ENCODE data around the gene MGRN1. TPM values are rescaled to one million over a fixed set of nuclear protein-coding genes. Genes with fewer than 3 reads are reported as not detected.

The MGRN1 gene
- total RNA-seq, 1 experiment from 2014 or later = 72.3 TPM

DNA sequence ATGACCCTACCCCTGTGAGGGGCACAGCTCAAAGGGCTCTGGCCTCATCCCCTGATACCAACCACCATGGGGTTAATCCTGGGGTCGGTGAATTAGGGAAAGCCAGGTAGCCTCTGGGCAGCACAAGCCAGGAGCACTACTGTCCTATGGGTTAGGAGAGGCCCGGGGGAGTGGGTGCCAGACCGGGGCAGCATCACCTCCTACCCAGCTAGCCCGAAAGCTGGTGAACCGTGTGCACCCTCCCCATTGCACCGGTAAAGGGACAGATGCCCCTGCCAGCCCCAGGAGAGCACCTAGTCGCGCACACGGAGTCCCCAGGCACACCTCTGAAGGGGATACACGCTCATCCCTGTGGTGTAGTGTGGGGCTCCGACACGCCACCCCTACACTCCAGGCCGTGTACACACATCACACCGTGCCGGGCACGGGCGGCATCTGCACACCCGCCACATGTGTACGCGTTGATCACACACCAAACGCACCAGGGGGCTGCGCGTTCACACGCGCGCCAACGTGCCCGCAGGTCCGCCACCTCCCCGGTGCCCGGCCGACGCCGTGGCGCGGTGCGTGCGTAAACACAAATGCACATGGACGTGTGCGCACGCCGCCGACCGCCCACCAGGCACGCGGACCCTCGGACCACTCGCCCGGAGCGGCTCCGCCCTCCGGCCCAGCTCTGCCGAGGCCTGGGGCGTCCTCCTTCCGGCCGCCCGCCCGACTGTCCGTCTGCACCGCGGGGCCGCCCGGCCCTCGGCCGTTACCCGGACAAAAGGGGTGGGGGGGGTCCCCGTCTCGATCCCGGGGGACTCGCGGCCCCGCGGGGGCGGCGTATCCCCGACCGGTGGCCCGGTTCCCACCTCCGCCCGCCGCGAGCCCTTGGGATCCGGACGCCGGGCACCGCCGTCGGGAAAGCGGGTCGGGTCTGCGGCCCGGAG, 10.7 kb upstream of the MGRN1 start:
- H3K4me3 ChIP-seq (ENCODE audit: low read depth, low read length) = peak overlapping the region; percentile 95
- H3K9me3 ChIP-seq = no peaks in the 10 kb centered on the region
- H3K4me3 Mint-ChIP-seq (ENCODE audit: unreplicated experiment) = peak overlapping the region; percentile 94
- peaks cover 37% of the 10 kb centered on the region for H3K4me1 ChIP-seq
- POLR2A ChIA-PET = interaction anchor here (0.6 to 0.9 kb wide), 3 partner anchors 10 to 318 kb away, joined by 3 to 6 read pairs (median 3); partner anchors contain the start of genes CDIP1 and MGRN1
- no peaks in the 10 kb centered on the region for H3K27me3 Mint-ChIP-seq (ENCODE audit: insufficient read depth, unreplicated experiment)
- H3K36me3 ChIP-seq (ENCODE audit: control insufficient read depth, insufficient read depth, low read length) = no peaks in the 10 kb centered on the region; the same call in 1 of the 2 replicates
- no peaks in the 10 kb centered on the region for H3K9me3 Mint-ChIP-seq (ENCODE audit: unreplicated experiment)
- BruUV-seq (replicated peaks) = no TSS peak
- TF ChIP-seq, protein P1, sequence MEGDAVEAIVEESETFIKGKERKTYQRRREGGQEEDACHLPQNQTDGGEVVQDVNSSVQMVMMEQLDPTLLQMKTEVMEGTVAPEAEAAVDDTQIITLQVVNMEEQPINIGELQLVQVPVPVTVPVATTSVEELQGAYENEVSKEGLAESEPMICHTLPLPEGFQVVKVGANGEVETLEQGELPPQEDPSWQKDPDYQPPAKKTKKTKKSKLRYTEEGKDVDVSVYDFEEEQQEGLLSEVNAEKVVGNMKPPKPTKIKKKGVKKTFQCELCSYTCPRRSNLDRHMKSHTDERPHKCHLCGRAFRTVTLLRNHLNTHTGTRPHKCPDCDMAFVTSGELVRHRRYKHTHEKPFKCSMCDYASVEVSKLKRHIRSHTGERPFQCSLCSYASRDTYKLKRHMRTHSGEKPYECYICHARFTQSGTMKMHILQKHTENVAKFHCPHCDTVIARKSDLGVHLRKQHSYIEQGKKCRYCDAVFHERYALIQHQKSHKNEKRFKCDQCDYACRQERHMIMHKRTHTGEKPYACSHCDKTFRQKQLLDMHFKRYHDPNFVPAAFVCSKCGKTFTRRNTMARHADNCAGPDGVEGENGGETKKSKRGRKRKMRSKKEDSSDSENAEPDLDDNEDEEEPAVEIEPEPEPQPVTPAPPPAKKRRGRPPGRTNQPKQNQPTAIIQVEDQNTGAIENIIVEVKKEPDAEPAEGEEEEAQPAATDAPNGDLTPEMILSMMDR (IDR thresholded peaks at IDR 0.05; ENCODE audit: insufficient read depth in 1 of 2, low read depth in 1 of 2, low read length in 1 of 2, severe bottlenecking in 1 of 2, unreplicated experiment in 1 of 2) = no peak
- peaks cover 7% of the 10 kb centered on the region for H3K4me1 Mint-ChIP-seq (ENCODE audit: low read depth, unreplicated experiment)
- peak overlapping the region; percentile 86 for H3K27ac Mint-ChIP-seq (ENCODE audit: unreplicated experiment)
- intact Hi-C loops (cut with micrococcal nuclease; ENCODE audit: unreplicated experiment) = loop anchor here (5.0 kb wide), 1 partner anchor 187 kb away; the partner anchor contains the start of gene DNAJA3
- H3K27me3 ChIP-seq (replicated peaks; ENCODE audit: control insufficient read depth, insufficient read depth, low read length) = no peaks in the 10 kb centered on the region
- peaks cover 24% of the 10 kb centered on the region for H3K36me3 Mint-ChIP-seq (ENCODE audit: insufficient read depth, unreplicated experiment)
- peak in 1 of 2 experiments; percentile 32 for DNase-seq
- CTCF ChIA-PET = interaction anchor here (0.8 kb wide), 1 partner anchor 10 kb away, joined by 3 read pairs; the partner anchor contains the start of gene MGRN1

DNA sequence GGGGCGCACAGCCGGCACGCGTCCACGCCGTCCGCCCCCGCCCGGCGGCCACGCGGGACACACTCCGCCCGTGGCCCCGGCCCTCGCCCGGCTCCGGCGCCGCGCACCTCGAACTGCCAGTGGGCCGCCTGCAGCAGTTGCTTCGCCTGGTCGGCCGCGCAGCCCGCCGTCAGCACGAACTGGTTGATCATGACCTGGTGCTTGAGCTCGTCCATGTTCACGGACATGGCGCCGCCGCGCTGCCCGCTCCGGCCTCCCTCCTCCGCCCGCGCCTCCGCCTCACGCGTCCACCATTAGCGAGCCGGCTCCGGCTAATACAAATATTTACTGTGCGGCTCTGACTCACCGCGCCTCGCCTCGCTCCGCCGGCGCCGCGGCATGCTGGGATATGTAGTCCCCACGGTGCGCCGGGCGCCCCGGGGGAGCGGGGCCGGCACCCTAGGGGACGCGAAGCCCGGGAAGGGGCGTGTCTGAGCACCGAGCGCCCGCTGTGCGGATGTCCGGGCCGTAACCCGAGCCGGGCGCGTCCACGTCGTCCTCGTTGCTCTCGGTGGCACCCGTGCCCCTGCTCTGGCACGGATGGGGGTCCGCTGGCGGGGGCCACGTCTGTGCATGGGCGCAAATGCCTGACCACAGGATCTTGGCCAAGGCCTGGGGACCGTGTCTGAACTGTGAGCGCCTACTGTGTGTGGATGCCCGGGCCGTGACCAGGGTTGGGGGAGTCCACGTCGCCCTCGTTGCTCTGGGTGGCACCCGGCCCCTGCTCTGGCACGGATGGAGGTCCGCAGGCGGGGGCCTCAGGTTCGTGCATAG, 9.8 kb upstream of the MGRN1 start, which contains the start of gene UBALD1:
TSS of gene UBALD1 (minus strand) at position 318 of the 813 bp plus-strand sequence. CDS start at position 227, 91 bp downstream.
- ChIA-PET POLR2A (interaction anchor here (0.6 kb wide), 1 partner anchor 76 kb away, joined by 3 read pairs; the partner anchor contains the start of gene CDIP1), CTCF (no interaction called here)
- peaks cover 7% of the 10 kb centered on the region for H3K4me1 Mint-ChIP-seq (ENCODE audit: low read depth, unreplicated experiment)
- no peaks in the 10 kb centered on the region for H3K9me3 Mint-ChIP-seq (ENCODE audit: unreplicated experiment)
- no peaks in the 10 kb centered on the region; the same call in 1 of the 2 replicates for H3K36me3 ChIP-seq (ENCODE audit: control insufficient read depth, insufficient read depth, low read length)
- no peaks in the 10 kb centered on the region for H3K9me3 ChIP-seq
- H3K4me1 ChIP-seq = peaks cover 42% of the 10 kb centered on the region
- H3K4me3 ChIP-seq (ENCODE audit: low read depth, low read length) = peak within 1 kb of the TSS; percentile 95
- H3K27me3 ChIP-seq (replicated peaks; ENCODE audit: control insufficient read depth, insufficient read depth, low read length) = no peaks in the 10 kb centered on the region
- peaks cover 24% of the 10 kb centered on the region for H3K36me3 Mint-ChIP-seq (ENCODE audit: insufficient read depth, unreplicated experiment)
- peak; percentile 89 to 90 for DNase-seq
- H3K27ac Mint-ChIP-seq (ENCODE audit: unreplicated experiment) = peak within 1 kb of the TSS; percentile 100
- no peaks in the 10 kb centered on the region for H3K27me3 Mint-ChIP-seq (ENCODE audit: insufficient read depth, unreplicated experiment)
- peak within 1 kb of the TSS; percentile 94 for H3K4me3 Mint-ChIP-seq (ENCODE audit: unreplicated experiment)
- intact Hi-C loops (cut with micrococcal nuclease; ENCODE audit: unreplicated experiment) = loop anchor here (5.0 kb wide), 1 partner anchor 187 kb away; the partner anchor contains the start of gene DNAJA3
- TF ChIP-seq, protein P1 (IDR thresholded peaks at IDR 0.05; ENCODE audit: insufficient read depth in 1 of 2, low read depth in 1 of 2, low read length in 1 of 2, severe bottlenecking in 1 of 2, unreplicated experiment in 1 of 2) = no peak
- BruUV-seq (replicated peaks) = no TSS peak
